Mucosa of gallbladder (tissue), 1 donor: ENCODE measurements around the gene PAQR5. TPM values are rescaled to one million over a fixed set of nuclear protein-coding genes. Genes with fewer than 3 reads are reported as not detected.
"Not testable (repeated sequence)": the region's sequence is repeated elsewhere in the genome, so short reads cannot be mapped to it uniquely, and the experiment has no call there.

ENCODE experiments used
- DNase-seq: peaks from one replicate; pipeline ENCODE4 v3.0.0-alpha.2; 2020; ENCODE audit warnings: low spot score
- total RNA-seq: library from RNA; stranded (reverse); gene quantifications from one replicate; pipeline ENCODE4 v1.2.1, GENCODE V29; 2021
- donor health status: DM: no; HTN: no; CAD: no.

The PAQR5 gene
- 20.5 TPM for total RNA-seq

GRCh38 chr15:69298697-69299441 lies at the start of gene PAQR5:
Gene PAQR5 (plus strand): TSS chr15:69298912. CDS start chr15:69360081, 61,169 bp downstream.
- peak; percentile 46 for DNase-seq

DNA sequence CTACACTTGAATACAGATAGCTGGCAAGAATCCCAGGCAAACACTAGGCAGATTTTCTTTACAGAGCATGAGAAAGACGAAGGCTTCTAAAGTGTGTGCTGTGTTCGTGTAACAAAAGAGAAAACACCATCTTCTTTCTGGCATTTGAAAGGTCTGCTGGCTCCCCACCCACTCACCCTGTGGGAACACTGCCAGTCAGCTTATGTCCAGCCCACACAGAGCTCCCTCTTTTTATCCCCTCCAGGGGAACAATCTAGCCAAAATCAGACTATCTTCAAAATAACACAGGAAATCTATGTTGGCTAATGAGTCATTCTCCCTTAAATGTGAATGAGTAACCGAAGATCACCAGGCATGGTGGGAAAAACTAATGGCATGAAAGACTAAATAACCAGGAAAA lies 45.6 kb upstream of the PAQR5 start:
- DNase-seq: no peak

- DNase-seq: no peak
These were observed 33.3 kb upstream of the PAQR5 start for GRCh38 chr15:69265347-69265955.

GRCh38 chr15:69271217-69271616 lies 27.5 kb upstream of the PAQR5 start:
- DNase-seq: no peak

DNA sequence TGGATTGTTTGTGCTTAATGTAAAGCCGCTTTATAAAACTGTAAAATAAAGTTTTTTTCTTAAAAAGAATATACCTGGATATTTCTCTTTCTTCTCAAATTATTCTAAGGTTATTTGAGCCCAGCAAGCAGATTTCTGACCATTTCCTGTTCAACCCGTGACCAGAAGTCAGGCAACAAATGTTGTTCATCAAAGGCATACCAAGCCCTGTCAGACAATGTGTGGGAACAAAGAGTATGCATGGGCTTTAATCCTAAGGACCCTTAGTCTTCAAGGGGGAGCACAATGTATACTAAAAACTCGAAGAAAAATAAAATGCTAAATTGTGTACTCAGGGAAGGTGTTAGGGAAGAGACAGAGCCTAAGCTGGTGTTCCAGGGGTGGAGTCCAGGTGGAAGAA lies 26.6 kb upstream of the PAQR5 start:
- no peak for DNase-seq

DNA sequence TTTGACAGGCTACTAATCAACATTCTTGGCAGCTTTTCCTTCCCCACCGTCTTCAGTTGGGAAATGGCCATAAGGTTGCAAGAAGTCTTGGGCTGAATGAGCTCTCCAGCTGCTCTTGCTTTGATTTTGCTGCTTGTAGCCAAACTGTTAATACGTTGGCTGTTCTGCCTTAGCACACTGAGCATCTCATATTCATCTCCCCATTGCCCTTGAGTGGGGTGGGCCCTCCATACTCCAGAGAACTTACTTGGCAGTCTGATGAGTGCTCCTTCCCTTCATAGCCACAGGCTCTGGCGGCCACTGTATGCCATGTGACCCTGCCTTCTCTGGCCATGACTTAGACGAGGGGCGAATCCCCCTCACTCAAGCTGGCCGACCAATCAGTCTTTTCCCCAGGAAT lies 25.8 kb upstream of the PAQR5 start:
- DNase-seq: no peak

DNA sequence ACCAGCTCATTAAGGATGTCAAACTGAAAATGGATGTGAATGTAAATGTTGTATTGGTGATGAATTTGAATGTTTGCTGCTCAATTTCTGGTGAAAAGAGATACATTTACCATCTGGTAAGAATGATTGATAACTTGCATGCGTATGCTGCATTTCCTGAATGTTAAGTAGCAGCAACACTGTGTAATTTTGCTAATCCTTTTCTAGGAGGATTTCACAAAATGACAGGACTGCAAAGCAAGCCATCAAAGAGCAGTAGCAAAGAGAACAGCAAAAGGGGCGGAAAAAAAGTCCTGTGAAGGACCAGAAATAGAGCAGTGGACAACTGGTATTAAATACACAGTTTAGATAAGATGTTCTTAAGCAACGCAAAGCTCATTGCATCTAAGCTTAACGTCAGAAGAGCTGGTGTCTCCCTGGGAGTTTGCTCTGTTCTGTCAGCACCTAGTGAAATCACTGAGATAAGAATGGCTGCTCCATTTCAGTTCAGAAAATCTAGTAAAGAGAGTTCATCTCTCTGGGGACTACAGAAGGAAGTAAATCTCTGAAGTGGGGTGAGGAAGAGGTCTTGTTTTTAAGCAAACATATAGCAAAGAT lies 23.5 kb upstream of the PAQR5 start:
- DNase-seq: no peak

DNA sequence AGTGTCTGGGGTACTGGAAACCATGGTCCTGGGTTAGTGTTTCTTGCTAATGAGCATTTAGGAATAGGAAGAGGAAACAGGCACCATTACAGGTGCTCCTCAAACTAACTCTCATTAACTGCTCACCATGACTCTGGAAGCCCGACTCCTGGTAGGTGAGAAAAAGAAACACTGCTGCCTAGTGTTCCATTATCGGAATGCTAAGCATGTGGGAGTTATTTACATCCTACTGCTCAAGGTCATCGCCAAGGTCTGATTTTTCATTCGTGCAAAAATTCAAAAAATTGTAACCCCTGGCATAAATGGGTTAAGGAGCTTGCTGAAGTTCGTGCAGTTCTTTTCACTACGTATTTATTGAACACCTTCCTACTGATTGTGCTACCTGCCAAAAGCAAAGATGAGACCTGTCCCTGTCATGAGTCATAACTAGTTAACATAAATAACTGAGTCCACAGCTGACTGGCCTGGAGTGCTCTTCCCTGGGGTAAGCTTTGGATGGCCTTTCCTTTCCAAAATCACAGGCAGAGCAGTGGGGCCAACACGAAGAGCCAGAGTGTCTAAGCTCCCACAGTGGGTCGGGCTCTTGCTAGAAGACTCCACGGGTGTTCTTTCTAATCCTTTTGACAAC lies 22.7 kb upstream of the PAQR5 start:
- DNase-seq: no peak

DNA sequence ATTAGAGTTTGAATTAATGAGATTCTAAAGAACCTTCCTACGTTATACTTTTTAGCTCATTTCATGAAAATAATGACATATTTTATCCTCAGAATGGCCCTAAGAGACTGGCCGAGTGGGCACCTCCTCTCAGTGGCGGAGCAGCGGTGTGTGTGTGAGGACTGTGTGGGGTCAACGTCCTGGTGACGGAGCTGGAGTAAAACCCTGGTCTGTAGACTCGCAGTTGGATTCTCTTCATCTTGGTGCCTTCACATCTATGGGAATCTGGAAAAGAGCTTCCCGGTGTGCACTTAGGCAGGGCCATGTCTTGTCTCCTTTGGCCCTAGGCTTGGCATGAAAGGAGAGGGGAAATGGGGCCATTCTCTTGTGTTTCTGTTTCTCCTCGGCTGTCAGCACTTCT lies 21.4 kb upstream of the PAQR5 start:
- DNase-seq: no peak

GRCh38 chr15:69279636-69280035 lies 19.1 kb upstream of the PAQR5 start:
- no peak for DNase-seq

DNA sequence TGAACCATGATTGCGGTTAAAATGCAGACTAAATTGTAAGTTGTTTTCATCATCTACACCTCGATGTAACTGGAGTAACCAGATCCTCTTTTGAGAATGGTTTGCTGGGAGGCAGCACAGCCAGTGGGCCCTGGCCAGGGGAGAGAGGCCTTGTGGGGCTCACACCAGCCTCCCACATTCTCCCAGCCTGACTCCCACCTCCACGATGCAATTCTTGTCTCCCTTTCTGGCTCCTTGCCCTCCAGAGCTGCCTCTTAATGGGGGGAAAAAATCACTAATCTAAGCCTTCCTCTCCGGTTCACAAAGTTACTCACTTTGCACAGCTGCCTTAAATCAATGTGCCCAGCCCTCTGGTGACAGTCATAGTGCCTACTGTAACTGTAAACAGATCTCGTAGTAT lies 17.9 kb upstream of the PAQR5 start:
- DNase-seq: no peak

DNA sequence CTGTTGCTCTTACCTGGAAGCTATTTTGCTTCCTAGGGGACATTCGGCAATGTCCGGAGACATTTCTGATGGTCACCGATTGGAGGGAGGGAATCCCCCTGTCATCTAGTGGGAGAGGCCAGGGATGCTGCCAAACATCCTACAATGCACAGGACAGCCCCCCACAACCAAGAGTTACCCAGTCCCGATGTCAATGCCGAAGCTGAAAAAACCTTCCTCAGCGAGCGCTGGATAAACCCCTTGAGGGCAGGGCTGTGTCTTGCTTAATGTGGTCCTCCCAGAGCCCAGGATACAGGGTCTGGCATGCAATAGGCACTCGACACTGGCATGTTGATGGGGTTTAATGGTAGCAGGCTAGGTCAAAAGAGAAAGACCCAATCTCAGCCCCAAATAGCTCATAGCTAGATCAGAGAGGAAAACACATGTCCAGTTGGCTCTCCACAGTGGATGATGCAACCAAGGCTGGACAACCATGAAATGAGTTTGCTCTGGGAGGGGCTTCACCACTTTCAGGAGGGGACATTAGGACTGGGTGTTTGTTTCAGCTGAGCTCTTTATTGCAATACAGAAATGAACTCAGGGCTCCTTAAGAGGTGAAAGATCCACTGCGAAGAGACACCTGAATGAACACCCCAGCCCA lies 16.5 kb upstream of the PAQR5 start:
- DNase-seq: no peak

GRCh38 chr15:69285834-69286233 lies 12.9 kb upstream of the PAQR5 start:
- DNase-seq: no peak

DNA sequence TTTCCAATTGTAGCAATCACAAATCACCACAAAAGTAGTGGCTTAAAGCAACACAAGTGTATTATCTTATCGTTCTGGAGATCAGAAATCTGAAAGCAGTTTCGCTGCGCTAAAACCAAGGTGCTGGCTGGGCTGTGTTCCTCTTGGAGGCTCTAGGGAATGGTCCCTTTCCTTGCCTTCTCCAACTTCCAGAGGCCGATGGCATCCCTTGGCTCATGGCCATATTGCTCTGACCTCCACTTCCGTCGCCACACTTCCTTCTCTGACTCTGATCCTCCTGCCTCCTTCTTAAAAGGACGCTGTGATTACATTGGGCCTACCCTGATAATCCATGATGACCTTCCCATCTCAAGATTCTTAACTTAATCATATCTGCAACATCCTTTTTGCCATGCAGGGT lies 10.7 kb upstream of the PAQR5 start:
- DNase-seq: no peak

GRCh38 chr15:69288531-69289341 lies 10.0 kb upstream of the PAQR5 start:
- no peak for DNase-seq

DNA sequence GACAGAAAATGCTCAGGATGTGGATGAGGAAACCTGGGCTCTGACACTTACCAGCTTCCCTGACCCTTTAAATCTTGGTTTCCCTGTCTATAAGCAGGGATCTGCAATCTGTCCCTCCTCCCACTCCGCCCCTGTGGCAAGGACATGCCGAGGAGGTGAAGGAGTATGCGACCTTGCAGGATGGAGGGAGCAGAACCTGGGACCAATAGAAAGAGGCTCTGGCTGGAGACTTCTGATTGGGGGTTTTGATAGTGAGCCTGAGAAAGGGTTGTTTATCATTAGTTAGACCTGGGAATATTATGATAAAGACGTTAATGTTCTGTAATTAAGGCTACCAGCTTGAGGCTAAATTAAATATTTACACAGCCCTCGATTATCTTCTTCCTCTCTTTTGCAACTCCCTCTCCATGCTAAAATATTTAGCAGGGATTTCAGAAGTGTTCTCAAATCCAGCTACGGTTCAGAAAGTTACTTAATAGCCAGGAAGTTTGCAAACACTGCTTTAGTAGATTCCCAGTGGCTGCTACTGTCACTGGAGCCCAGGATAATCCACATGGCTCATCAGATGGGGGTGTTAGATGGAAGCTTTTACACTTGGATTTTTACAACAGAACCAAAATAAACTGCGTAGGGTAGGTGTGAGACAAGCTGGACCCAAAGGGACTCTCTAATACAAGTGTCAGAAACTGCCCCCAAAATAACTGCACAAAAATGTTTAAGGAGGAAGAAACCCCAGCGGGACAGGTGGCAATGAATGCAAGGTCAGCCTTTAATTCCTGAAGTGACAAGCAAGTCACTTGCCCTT lies 9.2 kb upstream of the PAQR5 start:
- DNase-seq: no peak

DNA sequence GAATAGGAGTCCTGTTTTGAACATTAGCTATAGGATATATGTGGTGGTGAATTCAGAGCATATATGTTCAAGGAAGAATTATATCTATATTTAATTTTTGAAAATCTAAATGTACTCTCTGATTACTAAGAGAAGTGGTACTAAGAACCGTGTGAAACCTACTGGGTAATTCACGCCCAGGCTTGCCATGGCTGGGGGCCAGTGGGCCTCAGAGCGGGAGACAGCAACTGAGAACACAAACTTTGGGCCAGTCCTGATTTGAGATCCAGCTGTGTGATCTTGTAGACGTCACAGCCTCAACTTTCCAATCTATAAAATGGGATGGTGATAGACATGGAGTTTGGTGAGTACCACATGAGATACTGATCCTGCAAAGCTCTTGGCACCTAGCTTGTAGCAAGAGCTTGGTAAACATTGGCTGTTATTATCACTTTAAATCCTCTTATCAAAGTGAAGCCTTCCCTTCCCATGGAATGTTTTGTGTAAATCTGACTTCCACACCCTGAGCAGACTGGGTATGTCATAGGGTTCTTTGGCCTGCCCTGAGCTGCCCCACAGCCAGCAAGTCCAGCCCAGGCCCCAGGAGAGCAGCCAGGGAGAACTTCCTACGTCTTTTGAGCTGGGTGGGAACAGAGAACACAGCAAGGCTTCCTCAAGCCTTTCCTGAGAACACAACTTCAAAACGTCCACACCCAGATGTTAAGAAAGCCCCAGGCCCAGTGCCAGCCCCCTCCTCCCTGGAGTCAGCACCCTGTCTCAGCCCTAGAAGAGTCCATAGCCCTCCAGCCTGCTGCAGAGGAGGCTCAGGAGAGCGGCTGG lies 8.2 kb upstream of the PAQR5 start:
- DNase-seq: peak; percentile 33

DNA sequence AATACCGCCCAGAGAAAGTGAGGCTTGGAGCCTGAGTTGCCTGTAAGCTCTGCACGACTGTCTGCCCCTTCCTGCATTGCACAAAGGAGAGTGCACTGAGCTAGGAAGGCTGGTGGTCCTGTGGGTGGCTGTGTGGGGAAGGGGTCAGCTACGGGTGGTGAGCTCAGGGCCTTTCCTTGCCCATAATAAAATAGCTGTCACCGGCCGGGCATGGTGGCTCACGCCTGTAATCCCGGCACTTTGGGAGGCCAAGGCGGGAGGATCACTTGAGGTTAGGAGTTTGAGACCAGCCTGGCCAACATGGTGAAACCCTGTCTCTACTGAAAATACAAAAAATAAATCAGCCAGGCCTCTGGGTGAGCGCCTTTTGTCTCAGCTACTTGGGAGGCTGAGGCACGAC lies 7.1 kb upstream of the PAQR5 start:
- DNase-seq: not testable (repeated sequence)

GRCh38 chr15:69292826-69293420 lies 5.8 kb upstream of the PAQR5 start:
- no peak for DNase-seq
